HS-5 (cell line): ENCODE measurements around the gene NEBL.
"Not testable (repeated sequence)": the region's sequence is repeated elsewhere in the genome, so short reads cannot be mapped to it uniquely, and the experiment has no call there.

Source experiments
- DNase-seq: peaks from one replicate; pipeline ENCODE4 v3.0.0-alpha.2; 2012; ENCODE audit warnings: low read depth

NEBL gene, protein sequence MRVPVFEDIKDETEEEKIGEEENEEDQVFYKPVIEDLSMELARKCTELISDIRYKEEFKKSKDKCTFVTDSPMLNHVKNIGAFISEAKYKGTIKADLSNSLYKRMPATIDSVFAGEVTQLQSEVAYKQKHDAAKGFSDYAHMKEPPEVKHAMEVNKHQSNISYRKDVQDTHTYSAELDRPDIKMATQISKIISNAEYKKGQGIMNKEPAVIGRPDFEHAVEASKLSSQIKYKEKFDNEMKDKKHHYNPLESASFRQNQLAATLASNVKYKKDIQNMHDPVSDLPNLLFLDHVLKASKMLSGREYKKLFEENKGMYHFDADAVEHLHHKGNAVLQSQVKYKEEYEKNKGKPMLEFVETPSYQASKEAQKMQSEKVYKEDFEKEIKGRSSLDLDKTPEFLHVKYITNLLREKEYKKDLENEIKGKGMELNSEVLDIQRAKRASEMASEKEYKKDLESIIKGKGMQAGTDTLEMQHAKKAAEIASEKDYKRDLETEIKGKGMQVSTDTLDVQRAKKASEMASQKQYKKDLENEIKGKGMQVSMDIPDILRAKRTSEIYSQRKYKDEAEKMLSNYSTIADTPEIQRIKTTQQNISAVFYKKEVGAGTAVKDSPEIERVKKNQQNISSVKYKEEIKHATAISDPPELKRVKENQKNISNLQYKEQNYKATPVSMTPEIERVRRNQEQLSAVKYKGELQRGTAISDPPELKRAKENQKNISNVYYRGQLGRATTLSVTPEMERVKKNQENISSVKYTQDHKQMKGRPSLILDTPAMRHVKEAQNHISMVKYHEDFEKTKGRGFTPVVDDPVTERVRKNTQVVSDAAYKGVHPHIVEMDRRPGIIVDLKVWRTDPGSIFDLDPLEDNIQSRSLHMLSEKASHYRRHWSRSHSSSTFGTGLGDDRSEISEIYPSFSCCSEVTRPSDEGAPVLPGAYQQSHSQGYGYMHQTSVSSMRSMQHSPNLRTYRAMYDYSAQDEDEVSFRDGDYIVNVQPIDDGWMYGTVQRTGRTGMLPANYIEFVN

DNA sequence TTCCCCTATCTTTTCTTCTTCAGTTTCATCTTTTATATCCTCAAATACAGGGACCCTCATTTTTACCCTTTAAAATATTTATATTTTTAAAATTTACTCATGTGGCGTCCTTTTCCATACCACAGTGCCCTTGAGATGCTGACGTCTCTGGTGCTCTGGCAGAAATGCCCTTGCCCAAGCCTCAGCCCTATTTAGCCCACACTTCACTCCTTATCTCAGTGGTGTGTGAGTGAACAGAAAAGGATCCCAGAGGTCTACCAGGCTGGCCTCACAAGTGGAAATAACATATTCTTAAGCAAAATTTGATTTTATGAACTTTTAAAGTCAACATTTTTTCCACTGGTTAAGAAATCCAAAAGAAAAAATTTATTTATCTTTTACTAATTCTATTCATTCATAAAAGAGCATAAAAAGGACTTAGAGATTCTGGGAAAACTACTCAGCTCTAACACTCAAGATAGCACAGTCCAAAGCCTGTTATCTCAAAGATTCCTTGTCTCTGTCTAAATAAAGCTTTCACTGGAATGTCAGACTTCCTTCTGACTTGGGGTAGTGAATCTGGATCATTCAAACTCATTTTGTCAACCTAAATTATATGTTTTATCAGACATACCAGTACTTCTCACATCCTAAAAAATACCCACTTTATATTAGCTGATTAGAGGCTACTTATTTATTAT lies at the start of gene NEBL:
Gene NEBL, minus strand, starts transcription at position 166 of the 680 bp plus-strand sequence. Its CDS starts 106 bp downstream, at position 60.
- no peak for DNase-seq

DNA sequence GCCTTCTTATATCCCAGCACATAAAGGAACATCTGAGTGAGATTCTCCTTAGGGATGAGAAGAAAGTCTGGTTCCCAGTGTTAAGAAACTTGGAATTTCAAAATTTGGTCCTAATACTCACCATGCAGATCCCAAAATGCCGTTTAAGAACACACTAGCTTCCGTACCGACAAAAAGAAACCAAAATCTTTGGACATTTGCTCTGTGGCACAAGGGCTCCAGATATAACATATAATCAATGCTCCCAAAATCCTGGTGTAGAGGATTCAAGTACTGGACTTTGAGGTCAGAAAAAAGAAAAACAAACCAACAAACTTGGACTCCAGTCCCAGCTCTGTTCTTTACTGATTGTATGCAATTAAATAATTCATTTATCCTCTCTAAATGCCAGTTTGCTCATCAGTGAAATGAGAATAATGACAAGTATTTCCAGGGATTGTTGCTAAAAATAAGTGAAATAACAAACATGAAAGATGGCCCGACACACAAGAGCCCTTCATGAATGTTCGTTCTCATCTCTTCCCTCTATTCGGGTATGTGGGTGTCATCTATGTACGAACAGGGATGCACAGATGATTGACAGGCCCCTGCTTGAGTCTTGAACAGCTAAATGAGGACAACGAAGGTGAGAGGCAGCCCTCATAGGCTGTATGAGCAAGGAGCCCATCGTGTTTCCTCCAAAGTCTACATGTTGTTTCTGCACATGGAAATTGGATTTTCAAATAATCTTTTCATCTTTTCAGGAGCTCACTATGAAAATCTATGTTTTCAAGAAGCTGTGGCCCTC lies 48.6 kb upstream of the NEBL start:
- no peak for DNase-seq

DNA sequence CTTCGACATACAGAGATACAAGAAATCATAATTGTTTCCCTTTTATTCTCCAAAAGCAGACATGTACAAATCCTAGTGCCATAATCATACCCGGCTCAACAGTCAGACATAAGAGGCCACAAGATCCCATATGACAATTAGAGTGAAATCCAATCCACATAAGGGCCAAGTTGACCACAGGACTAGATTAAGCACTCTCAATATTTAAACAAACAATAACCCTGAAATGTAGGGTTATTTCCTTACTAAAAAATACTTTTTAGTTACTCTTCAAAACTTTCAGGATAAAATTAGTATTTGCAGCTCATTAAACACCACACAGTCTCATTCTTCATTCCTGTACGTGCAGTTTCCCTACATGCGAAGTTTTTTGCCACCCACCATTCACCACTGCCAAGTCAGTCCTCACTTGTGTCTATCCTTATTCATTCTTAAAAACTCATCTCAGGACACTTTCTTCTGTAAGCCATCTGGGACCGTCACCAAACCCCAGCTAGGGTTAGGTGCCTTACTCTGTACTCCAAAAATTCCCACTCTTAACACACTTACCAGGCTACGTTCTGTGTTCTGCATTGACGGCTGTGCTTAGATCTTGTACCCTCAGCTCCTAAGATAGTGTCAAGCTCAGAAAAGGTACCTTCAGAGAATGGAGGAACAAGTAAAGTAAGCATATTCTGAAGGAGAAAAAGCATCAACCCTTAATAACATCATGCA lies 47.8 kb upstream of the NEBL start:
- no peak for DNase-seq

DNA sequence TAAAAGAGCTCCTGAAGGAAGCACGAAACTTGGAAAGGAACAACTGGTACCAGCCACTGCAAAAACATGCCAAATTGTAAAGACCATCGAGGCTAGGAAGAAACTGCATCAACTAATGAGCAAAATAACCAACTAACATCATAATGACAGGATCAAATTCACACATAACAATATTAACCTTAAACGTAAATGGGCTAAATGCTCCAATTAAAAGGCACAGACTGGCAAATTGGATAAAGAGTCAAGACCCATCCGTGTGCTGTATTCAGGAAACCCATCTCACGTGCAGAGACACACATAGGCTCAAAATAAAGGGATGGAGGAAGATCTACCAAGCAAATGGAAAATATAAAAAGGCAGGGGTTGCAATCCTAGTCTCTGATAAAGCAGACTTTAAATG lies 42.3 kb upstream of the NEBL start:
- DNase-seq, result not testable (repeated sequence)

DNA sequence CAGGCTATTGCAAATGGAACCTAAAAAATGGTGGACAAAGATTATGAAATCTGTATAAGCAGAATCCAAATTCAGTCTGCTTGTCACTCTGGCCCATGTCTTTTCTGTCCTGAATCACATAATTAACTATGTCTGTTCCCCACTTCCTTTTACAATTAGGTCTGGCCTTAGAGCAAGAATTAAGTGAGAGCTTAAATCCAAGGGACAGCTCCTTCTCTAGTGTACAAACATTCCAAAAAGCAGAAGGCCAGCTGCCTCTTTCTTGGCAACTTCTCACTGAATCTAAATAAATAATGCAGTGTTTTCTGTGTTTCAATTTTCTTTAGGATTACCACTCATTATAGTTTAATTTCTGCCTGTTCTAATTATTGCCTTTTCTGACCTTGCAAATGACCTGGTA lies 39.3 kb upstream of the NEBL start:
- DNase-seq, result no peak

DNA sequence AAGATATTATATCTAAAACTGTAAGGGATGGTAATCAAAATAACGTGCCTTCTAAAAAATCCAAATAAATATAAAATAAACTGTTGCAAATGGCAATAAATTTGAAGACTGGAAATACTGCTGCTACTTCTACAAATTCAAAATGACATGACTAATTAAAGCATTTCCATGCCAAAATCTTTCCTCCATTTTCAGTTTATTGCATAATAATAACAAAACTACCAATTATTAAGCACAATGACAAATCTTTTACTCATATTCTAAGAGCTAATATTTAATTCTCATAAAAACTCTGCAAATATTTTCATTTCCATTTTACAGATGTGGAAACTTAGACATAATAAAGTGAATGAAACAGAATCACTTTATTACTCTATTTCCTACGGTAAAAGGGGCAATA lies 38.8 kb upstream of the NEBL start:
- DNase-seq, result no peak

DNA sequence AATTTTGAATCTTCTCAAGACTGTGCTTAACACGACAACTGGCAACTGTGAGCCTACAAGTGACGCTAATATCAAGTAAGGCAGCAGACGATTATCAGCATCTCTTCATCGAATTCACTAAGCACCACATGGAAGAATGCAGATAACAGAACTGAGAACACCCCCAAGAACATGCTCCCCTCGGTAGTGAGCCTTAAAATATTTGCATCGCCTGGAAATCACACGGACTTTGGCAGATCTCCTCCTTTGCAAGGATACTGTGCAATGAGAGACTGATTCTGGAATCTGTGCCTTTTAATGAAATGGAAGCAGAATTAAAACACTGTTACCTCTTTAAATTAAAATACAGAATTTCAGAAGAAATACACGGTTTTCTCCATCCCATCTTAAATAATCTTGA lies 38.2 kb upstream of the NEBL start:
- DNase-seq, result no peak

DNA sequence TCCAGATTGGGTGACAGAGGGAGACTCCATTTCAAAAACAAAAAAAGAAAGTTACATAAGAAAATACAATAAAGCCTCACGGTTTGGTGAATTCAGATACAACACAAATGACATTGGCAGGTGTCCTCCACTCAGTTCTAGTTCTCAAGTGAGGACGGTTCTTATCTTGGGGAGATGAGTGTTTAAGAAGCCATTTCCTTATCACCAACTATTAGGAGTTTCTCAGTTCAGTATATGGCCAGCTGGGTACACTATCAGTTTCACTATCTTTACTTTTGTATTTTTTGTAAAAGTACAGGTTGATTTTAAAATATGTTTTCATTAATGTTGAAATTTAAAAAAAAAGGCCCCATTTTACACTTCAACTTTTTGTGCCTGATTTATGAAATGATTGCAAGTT lies 36.6 kb upstream of the NEBL start:
- DNase-seq, result no peak

DNA sequence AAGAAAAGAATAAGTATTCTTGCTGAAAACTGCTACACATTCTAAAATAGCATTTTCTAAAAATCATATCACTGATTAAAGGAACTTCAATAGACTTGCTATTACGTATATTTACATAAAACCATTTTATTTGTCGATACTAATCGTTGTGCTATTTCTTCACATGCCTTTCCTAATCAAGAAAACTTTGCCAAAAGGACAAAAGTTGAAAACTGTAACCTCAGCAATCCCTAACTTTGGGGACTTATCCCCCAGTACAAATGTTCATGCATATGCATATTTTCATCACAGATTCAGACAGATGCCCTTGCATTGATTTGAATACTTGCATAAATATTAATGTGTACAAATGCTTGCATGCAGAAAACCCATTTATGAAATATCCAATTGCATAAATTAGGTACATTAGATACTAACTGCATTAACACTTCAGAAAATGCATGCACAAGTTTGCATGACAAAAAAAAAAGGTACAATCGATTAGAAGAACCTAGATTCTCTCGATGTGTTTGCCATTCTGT lies 35.6 kb upstream of the NEBL start:
- no peak for DNase-seq

DNA sequence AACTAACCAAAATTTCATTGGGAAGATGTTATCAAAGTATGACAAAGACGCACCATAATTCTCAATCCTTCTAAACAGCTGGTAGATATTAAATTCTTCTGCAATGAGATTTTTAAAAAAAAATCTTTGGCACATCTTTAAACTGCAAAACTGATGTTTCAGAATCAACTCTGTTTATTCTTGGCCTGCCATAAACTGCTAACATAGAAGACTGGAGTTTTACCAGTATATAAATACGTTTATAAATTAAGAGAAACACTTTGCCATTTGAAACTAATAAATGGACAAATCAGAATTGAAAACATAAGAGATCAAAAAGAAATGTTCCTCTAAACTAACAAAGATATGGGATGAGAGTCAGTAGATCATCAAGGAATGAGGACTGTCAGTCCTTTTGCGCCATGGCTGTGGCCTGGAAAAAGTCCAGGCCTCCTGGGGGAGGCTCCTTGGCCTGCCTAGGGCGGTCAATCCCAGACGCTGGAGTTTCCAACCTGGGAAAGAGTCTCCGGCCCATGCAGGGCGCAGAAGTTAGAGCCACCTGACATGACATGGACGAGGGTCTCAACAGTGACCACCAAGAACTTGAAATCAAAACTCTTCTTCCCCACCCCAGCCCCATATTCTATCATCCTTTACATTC lies 34.2 kb upstream of the NEBL start:
- no peak for DNase-seq

DNA sequence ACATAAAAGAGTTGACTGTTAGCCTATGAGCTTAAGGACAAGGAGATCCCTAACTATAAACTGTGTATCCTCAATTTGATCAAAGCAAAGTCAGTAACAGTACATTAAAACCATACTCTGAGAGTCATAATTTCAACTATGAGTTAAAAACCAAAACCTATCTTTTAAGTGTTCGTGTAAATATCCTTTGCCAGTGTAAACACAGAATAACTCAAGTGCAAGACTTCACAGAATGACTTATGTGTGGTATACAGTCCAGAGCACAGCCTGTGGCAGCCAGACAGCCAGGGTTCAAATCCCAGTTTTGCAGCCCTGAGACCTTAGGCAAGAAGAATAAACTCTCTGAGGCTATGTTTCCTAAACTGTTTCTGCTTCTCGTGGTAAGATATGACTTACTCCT lies 30.3 kb upstream of the NEBL start:
- DNase-seq, result no peak

DNA sequence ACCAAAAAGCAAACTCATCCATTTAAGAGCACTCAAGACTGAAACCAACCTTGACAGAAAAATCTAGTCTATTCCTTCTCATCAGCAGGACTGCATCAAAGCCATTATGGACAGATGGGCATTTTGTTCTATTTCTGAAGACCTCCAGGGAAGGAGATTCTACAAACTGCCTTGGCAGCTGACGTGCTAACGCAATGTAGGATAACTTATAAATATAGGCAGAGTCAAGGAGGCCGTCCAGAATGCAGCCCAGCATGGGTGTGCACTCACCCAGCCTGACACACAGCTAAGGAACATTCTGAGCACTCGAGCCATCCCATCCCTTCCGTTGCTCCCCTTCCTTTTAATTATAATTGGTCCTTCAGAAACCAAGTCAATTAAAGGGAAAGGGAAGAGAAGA lies 25.3 kb upstream of the NEBL start:
- no peak for DNase-seq

DNA sequence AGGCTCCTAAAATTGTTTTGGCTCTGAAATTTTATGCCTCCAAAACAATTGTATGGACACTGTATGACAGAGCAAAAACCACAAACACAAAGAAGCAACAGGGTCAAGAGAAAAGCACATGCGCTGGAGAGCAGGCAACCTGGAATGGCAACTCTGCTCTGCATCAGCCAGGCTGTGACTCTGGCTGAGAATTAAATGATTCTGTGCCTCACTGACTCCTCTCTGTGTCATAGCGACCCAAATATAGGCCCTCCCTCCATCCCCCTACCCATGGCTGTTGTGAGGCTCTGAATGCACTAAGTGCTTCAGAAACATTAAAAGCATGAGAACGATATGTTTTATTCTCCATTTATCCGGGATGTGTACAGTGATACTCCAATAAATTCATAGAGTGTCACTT lies 24.9 kb upstream of the NEBL start:
- no peak for DNase-seq

DNA sequence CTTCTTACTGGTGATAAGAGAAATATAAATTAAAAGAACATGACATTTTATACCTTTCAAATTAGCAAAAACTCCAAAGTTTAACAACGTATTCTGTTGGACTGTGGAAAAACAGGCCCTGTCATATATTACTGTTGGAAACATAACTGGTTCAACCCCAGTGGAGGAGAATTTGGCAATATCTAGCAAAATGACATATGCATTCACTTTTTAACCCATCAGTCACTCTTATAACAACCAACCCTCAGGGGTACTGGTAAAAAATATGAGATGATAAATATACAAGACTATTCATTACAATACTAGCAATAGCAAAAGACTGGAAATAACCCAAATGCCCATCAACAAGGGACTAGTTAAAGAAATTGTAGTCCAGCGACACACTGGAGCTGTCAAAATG lies 22.9 kb upstream of the NEBL start:
- DNase-seq, result no peak

DNA sequence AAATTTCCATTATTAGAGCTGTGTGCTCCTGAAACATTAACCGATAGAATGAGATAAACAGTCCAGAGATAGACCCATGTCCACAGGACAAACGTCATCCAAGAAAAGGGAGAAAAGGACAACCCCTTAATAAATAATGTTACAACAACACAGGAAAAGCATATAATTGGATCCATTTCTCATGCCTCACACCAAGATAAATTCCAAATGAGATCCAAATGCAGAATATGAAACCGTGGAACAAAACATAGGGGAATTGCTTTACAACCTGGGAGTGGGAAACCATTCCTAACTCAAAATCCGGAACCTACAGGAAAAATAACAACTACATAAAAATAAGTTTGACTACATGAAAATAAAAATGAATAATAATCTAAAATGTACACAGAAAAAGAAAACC lies 22.4 kb upstream of the NEBL start:
- DNase-seq, result no peak

DNA sequence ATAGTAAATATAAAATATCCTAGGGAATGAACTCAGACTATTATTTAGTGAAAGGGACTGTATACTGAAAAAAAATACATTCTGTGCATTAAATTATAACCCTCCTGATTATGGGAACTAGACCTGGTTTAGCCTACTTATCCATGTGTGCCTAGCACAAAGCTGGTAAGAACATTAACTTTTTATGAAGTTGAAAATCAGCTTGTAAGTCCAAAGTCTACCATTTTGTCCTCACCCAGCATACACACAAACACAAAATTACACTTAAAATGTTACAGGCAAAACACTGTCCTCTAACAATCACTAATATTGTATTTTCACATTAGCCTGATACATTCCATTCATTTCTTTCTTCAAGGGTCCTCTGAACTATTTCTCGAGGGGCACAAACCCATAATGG lies 19.9 kb upstream of the NEBL start:
- no peak for DNase-seq

DNA sequence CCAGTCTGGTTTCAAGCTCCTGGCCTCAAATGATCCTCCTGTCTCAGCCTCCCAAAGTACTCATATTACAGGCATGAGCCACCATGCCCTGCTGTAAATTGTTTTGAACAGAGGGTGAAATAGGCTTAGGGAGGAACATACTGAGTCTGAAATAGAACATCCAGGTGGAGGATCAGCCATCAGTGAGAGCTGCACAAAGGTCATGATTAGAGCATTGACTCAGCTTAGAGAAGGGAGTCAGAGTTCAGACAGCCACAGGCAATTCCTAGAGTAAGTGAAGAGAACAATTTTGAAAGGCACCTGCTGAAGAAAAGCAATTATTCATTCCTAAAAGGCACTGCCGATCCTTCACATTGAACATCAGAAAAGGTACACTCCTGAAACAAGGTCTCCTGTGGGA lies 15.9 kb upstream of the NEBL start:
- no peak for DNase-seq

DNA sequence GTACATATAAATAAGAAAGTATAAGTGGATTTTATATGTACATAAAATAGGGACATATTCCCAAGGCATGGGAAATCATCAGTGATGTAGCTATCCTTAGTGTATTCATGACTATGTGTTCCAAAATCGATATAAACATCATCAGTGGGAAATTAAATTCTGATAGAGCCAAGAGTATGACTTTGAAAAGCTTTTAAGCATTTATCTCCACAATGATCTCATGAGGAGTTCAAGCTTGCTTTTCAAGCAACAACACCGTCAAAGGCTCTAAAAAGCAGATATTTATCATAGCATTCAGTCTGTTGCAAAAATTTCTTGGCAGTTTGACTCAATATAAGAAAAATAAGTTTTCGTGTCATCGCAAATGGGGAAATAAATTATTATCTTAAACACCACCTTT lies 14.5 kb upstream of the NEBL start:
- no peak for DNase-seq

DNA sequence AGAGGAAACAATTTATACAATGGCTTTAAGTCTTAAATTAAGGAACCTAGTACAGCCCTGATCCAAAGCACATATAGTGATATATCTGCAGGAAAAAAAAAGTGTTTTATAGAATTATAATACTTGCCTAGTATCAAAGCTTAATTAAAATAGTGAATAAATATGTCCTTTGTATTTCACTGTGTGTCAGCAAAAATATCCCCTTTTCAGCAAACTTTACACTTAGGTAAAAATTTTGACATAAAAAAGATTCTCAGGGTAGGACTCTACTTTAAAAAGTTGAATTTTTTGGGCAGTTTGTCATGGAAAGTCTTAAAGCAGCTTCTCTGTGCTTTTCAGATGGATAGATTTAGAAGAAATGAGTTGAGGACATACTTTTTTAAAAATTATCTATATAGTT lies 12.7 kb upstream of the NEBL start:
- DNase-seq, result no peak

DNA sequence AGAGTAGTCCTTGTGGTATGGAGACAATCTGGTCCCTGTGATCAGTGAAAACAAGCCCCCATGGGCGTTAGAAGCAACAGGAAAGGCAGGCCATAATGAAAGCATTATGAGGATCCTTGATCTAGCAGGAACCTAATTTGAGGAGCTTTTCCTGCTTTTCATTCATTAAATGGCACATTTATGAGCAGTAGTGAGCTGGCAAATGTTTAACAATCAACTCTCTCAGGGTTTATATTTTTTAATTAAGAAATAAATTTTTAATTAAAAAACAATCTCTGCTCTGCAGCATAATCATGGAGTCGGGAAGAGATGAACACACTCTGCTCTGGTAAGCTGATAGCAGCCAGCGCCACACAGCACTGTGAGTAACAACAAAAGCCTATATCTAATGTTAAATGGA lies 11.3 kb upstream of the NEBL start:
- no peak for DNase-seq
